ENCODE data around the gene GPC3.

GRCh38 chrX:133813971-133814370, 171.4 kb downstream of the GPC3 start:
- no peak for TF ChIP-seq CTCF (IDR thresholded peaks at IDR 0.05; ENCODE audit: low read depth, low read length, poor library complexity, severe bottlenecking)
- TF ChIP-seq EZH2phosphoT487 (IDR thresholded peaks at IDR 0.05; ENCODE audit: borderline replicate concordance, low read length): no peak

Data from DOHH2 (cell line).